PC-9 (cell line): ENCODE data around the gene MMP20. TPM values are rescaled to one million over a fixed set of nuclear protein-coding genes. Genes with fewer than 3 reads are reported as not detected.

Experiments
- BruUV-seq: library from RNA; stranded (reverse); fragments of 400-500 nt; replicated peaks from 2 replicates; lab custom pipeline; 2021; lab: Mats Ljungman, UMichigan
- CTCF ChIA-PET: fragments of 300-600 bp; sonication (Branson Sonifier 250); formaldehyde crosslinking; loops from one replicate; lab custom pipeline; 2022; ENCODE audit warnings: antibody characterized with exemption; lab: Charles Lee
- POLR2A ChIA-PET: fragments of 300-600 bp; sonication (Branson Sonifier 250); formaldehyde crosslinking; loops from one replicate; lab custom pipeline; 2022; ENCODE audit warnings: antibody characterized with exemption; ENCODE audit not compliant: unreplicated experiment; lab: Charles Lee
- DNase-seq, 2 experiments: peaks; one replicate each; pipeline versions ENCODE4 v3.0.0 to v3.0.0-alpha.2; 2015 to 2022; ENCODE audit warnings: mixed read lengths in 1 of 2
- H2AFZ ChIP-seq: fragments of 200-600 bp; sonication (generic); 2 replicates; pipeline ENCODE4 v1.8.1; 2017; ENCODE audit warnings: antibody characterized with exemption
- H3F3A ChIP-seq: fragments of 200-600 bp; sonication (generic); 2 replicates; pipeline ENCODE4 v1.8.1; 2017; ENCODE audit warnings: antibody characterized with exemption, mild to moderate bottlenecking, low read depth; ENCODE audit not compliant: insufficient read depth
- H3K27ac ChIP-seq: fragments of 200-600 bp; sonication (generic); 2 replicates; pipeline ENCODE4 v1.6.1; 2016; ENCODE audit warnings: mixed run types
- H3K27me3 ChIP-seq: fragments of 200-600 bp; sonication (generic); 2 replicates; pipeline ENCODE4 v1.6.1; 2016; ENCODE audit warnings: low read depth, mixed run types; ENCODE audit not compliant: insufficient read depth
- H3K36me3 ChIP-seq: fragments of 200-600 bp; sonication (generic); 2 replicates; pipeline ENCODE4 v1.6.1; 2016; ENCODE audit warnings: low read depth, mixed run types
- H3K4me1 ChIP-seq: fragments of 200-600 bp; sonication (generic); replicated peaks from 2 replicates; pipeline ENCODE4 v1.6.1; 2016; ENCODE audit warnings: mixed run types; ENCODE audit not compliant: insufficient read depth
- H3K4me2 ChIP-seq: fragments of 200-600 bp; sonication (generic); 2 replicates; pipeline ENCODE4 v1.6.1; 2017; ENCODE audit warnings: mixed run types
- H3K4me3 ChIP-seq: fragments of 200-600 bp; sonication (generic); 2 replicates; pipeline ENCODE4 v1.6.1; 2016; ENCODE audit warnings: mixed run types
- H3K79me2 ChIP-seq: fragments of 200-600 bp; sonication (generic); 2 replicates; pipeline ENCODE4 v1.6.1; 2017; ENCODE audit warnings: low read depth, mixed run types
- H3K9me2 ChIP-seq: fragments of 200-600 bp; sonication (generic); 2 replicates; pipeline ENCODE4 v1.8.1; 2017; ENCODE audit warnings: mild to moderate bottlenecking; ENCODE audit not compliant: insufficient read depth
- H3K9me3 ChIP-seq: fragments of 200-600 bp; sonication (generic); 2 replicates; pipeline ENCODE4 v1.8.1; 2016; ENCODE audit warnings: low read depth; ENCODE audit not compliant: insufficient read depth
- H4K20me1 ChIP-seq: fragments of 200-600 bp; sonication (generic); 2 replicates; pipeline ENCODE4 v1.8.1; 2017; ENCODE audit not compliant: insufficient read depth
- EZH2 ChIP-seq: fragments of 200-600 bp; sonication (generic); IDR thresholded peaks from 2 replicates; pipeline ENCODE4 v1.8.0; 2017; ENCODE audit warnings: antibody characterized with exemption, low read depth
- intact Hi-C: fragments of 100-400 bp; cut with micrococcal nuclease; formaldehyde crosslinking; loops from one replicate; pipeline ENCODE4 v1.10.0; 2022; ENCODE audit not compliant: unreplicated experiment
- total RNA-seq: library from RNA; stranded (reverse); gene quantifications from 2 replicates; pipeline ENCODE4 v1.2.3, GENCODE V29; 2021
- TF ChIP-seq, protein P1 (sequence below): fragments of 200-600 bp; sonication (generic); conservative IDR thresholded peaks from 2 replicates; pipeline ENCODE4 v1.6.1; 2017; ENCODE audit warnings: mixed run types, antibody characterized with exemption, mild to moderate bottlenecking, moderate library complexity

MMP20 gene
- total RNA-seq, 1 experiment from 2014 or later: not detected

DNA sequence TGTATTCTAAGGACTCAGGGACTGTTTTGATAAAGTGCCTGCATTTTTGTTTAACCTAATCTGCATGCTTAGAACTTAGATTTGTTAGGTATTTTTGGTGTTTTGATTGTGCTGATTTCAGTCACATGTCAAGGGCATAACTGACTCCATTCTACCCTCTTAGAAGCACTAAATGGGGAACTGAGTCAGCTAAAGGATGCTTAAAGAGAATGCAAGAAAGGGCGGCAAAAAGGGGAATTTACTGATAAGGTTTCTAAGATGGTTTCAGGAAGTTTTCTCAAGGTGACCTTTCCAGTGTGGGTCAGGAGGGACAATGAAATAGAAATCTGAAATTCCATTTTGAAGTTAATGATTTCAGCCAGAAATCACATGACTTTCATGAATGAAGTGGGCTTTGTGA lies 43.0 kb downstream of the MMP20 start:
- no TSS peak for BruUV-seq
- Histone ChIP-seq H3K9me2 (no peaks in the 10 kb centered on the region; the same call in 1 of the 2 replicates), H2AFZ (no peak overlapping the region), H3K36me3 (no peaks in the 10 kb centered on the region), H3K79me2 (no peaks in the 10 kb centered on the region), H3K4me3 (no peak overlapping the region), H3K9me3 (peaks cover 11% of the 10 kb centered on the region; the same call in 1 of the 2 replicates), H4K20me1 (no peaks in the 10 kb centered on the region), H3F3A (no peaks in the 10 kb centered on the region), H3K4me2 (no peak overlapping the region), H3K4me1 (peaks cover 9% of the 10 kb centered on the region), H3K27me3 (no peaks in the 10 kb centered on the region), H3K27ac (no peak overlapping the region)
- DNase-seq: no peak
- TF ChIP-seq, protein P1, sequence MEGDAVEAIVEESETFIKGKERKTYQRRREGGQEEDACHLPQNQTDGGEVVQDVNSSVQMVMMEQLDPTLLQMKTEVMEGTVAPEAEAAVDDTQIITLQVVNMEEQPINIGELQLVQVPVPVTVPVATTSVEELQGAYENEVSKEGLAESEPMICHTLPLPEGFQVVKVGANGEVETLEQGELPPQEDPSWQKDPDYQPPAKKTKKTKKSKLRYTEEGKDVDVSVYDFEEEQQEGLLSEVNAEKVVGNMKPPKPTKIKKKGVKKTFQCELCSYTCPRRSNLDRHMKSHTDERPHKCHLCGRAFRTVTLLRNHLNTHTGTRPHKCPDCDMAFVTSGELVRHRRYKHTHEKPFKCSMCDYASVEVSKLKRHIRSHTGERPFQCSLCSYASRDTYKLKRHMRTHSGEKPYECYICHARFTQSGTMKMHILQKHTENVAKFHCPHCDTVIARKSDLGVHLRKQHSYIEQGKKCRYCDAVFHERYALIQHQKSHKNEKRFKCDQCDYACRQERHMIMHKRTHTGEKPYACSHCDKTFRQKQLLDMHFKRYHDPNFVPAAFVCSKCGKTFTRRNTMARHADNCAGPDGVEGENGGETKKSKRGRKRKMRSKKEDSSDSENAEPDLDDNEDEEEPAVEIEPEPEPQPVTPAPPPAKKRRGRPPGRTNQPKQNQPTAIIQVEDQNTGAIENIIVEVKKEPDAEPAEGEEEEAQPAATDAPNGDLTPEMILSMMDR: no peak
- no peak for TF ChIP-seq EZH2
- CTCF ChIA-PET: no interaction called here
- POLR2A ChIA-PET: no interaction called here
- intact Hi-C loops: no loop called here

DNA sequence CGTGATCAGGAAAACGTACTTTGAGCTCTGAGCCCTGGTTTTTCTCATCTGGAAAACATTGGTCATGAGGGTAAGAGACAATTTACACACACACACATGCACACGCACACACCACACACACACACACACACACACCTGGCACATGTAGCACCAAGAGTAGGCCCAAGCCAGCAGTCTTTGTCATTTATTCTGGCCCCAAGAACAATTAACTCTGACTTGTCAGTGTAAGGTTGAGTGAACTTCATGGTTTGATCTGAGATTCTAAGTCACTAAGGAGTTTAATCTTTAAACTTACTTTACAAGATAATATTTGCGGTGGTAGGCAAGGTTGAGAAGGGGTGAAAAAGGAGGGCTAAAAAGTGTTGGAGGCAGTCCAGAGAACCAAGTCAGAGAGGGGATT lies 44.1 kb downstream of the MMP20 start:
- CTCF ChIA-PET: no interaction called here
- intact Hi-C loops: no loop called here
- no peak overlapping the region for H3K27ac ChIP-seq

DNA sequence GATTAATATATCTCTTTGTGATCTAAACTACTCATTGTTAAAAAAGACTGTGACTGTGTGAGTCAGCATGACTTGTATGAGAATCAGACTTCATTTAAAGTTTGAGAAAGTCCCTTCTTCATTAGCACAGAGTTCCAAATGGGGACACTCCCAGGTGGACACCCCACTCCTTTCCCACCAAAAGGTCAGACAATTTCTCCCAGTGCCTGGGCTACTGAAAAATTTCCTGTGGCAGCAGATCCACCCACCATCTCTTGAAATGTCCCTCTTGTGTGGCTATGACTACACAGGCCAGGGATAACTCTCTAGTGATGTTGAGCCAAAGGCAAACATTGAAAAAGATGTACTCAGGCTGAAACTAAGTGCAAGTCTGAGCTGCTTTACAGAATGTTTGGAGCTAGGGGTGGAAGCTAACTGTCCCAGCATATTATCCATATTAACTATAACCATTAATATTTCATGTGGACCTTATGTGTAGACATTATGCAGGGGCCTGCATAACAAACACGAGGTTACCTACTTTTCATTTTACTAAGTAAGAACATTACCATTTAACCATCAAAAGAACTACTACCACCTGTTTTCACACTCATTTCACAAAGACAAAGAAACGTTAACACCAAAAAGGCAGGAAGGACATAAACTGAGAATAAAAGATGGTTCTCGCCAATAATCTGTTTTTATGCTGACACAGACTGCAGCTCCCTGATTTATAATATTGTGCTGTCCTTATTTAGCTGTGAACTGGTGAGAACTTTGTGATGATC lies 44.8 kb downstream of the MMP20 start:
- H3K9me2 ChIP-seq: no peaks in the 10 kb centered on the region; the same call in 1 of the 2 replicates
- no peaks in the 10 kb centered on the region for H3F3A ChIP-seq
- ChIA-PET CTCF (interaction anchor here (0.7 kb wide), 1 partner anchor 26 kb away, joined by 3 read pairs; no protein-coding TSS in a partner anchor), POLR2A (no interaction called here)
- DNase-seq: no peak
- H3K27ac ChIP-seq: peak overlapping the region; percentile 38
- no peaks in the 10 kb centered on the region for H4K20me1 ChIP-seq
- no peak overlapping the region for H3K4me3 ChIP-seq
- TF ChIP-seq EZH2: no peak
- TF ChIP-seq, protein P1: no peak
- no TSS peak for BruUV-seq
- no peaks in the 10 kb centered on the region for H3K27me3 ChIP-seq
- H2AFZ ChIP-seq: no peak overlapping the region
- intact Hi-C loops: no loop called here
- H3K9me3 ChIP-seq: peaks cover 8% of the 10 kb centered on the region; the same call in 1 of the 2 replicates
- no peaks in the 10 kb centered on the region for H3K36me3 ChIP-seq
- H3K79me2 ChIP-seq: no peaks in the 10 kb centered on the region
- peaks cover 9% of the 10 kb centered on the region for H3K4me1 ChIP-seq
- H3K4me2 ChIP-seq: no peak overlapping the region

More for the DNA sequence above, 44.1 kb downstream of the MMP20 start:
- no TSS peak for BruUV-seq
- H3K27me3 ChIP-seq: no peaks in the 10 kb centered on the region
- no peaks in the 10 kb centered on the region for H3K36me3 ChIP-seq
- no peak for DNase-seq
- no peaks in the 10 kb centered on the region for H4K20me1 ChIP-seq
- H3K4me2 ChIP-seq: no peak overlapping the region
- POLR2A ChIA-PET: no interaction called here
- H3K9me3 ChIP-seq: peaks cover 8% of the 10 kb centered on the region; the same call in 1 of the 2 replicates
- H3K79me2 ChIP-seq: no peaks in the 10 kb centered on the region
- H3K9me2 ChIP-seq: no peaks in the 10 kb centered on the region; the same call in 1 of the 2 replicates
- H3K4me3 ChIP-seq: no peak overlapping the region
- H3F3A ChIP-seq: no peaks in the 10 kb centered on the region
- peaks cover 9% of the 10 kb centered on the region for H3K4me1 ChIP-seq
- no peak overlapping the region for H2AFZ ChIP-seq
- TF ChIP-seq, protein P1: no peak
- TF ChIP-seq EZH2: no peak
